Globus pallidus (tissue), 1 donor: ENCODE data around the gene NMRK2.
"Not testable (repeated sequence)": the region's sequence is repeated elsewhere in the genome, so short reads cannot be mapped to it uniquely, and the experiment has no call there.

Experiments
- DNase-seq: peaks from one replicate; pipeline ENCODE4 v3.0.0-alpha.2; 2015; ENCODE audit warnings: low spot score

The NMRK2 gene

GRCh38 chr19:3936506-3937442, 3.9 kb downstream of the NMRK2 start:
- DNase-seq: no peak

- DNase-seq: not testable (repeated sequence)
Observed at GRCh38 chr19:3938300-3938950, 5.6 kb downstream of the NMRK2 start.

GRCh38 chr19:3942790-3943409, 10.0 kb downstream of the NMRK2 start:
- no peak for DNase-seq

- no peak for DNase-seq
Observed at GRCh38 chr19:3944018-3944721, 11.3 kb downstream of the NMRK2 start.

GRCh38 chr19:3945838-3946237, 13.0 kb downstream of the NMRK2 start:
- DNase-seq: no peak

GRCh38 chr19:3947316-3947933, 14.6 kb downstream of the NMRK2 start:
- not testable (repeated sequence) for DNase-seq

- DNase-seq: no peak
Observed at GRCh38 chr19:3949294-3949693, 16.4 kb downstream of the NMRK2 start.

GRCh38 chr19:3949997-3950859, 17.4 kb downstream of the NMRK2 start:
- DNase-seq: no peak

- no peak for DNase-seq
Observed at GRCh38 chr19:3950871-3951861, 18.3 kb downstream of the NMRK2 start.

GRCh38 chr19:3952755-3953276, 19.9 kb downstream of the NMRK2 start:
- not testable (repeated sequence) for DNase-seq

- DNase-seq: no peak
Observed at GRCh38 chr19:3954107-3954506, 21.2 kb downstream of the NMRK2 start.

- not testable (repeated sequence) for DNase-seq
Observed at GRCh38 chr19:3955276-3955675, 22.4 kb downstream of the NMRK2 start.

GRCh38 chr19:3955688-3956087, 22.8 kb downstream of the NMRK2 start:
- DNase-seq: no peak

- DNase-seq: no peak
Observed at GRCh38 chr19:3958836-3959765, 26.2 kb downstream of the NMRK2 start.

GRCh38 chr19:3959766-3960131, 26.9 kb downstream of the NMRK2 start:
- no peak for DNase-seq

- DNase-seq: no peak
Observed at GRCh38 chr19:3961007-3961406, 28.1 kb downstream of the NMRK2 start.

GRCh38 chr19:3963458-3964255, 30.8 kb downstream of the NMRK2 start:
- DNase-seq: no peak
